ENCODE results near the gene MAP3K10.
"Not testable (repeated sequence)": the region's sequence is repeated elsewhere in the genome, so short reads cannot be mapped to it uniquely, and the experiment has no call there.

The MAP3K10 gene

GRCh38 chr19:40190891-40191835, at the start of gene MAP3K10:
Gene MAP3K10 (plus strand): TSS chr19:40191426. CDS start chr19:40192032, 606 bp downstream.
- peak; percentile 66 for DNase-seq (ENCODE audit: low read depth)

GRCh38 chr19:40141551-40141950, 49.7 kb upstream of the MAP3K10 start:
- DNase-seq (ENCODE audit: low read depth) = no peak

GRCh38 chr19:40143612-40144011, 47.6 kb upstream of the MAP3K10 start:
- peak; percentile 3 for DNase-seq (ENCODE audit: low read depth)

- DNase-seq (ENCODE audit: low read depth) = no peak
Observed at GRCh38 chr19:40144151-40144550, 47.1 kb upstream of the MAP3K10 start.

GRCh38 chr19:40144947-40145748, 46.1 kb upstream of the MAP3K10 start:
- no peak for DNase-seq (ENCODE audit: low read depth)

GRCh38 chr19:40145749-40146029, 45.5 kb upstream of the MAP3K10 start:
- DNase-seq (ENCODE audit: low read depth) = not testable (repeated sequence)

- no peak for DNase-seq (ENCODE audit: low read depth)
Observed at GRCh38 chr19:40147338-40147692, 43.9 kb upstream of the MAP3K10 start.

GRCh38 chr19:40147693-40148347, 43.4 kb upstream of the MAP3K10 start:
- no peak for DNase-seq (ENCODE audit: low read depth)

- no peak for DNase-seq (ENCODE audit: low read depth)
Observed at GRCh38 chr19:40149501-40149900, 41.7 kb upstream of the MAP3K10 start.

- no peak for DNase-seq (ENCODE audit: low read depth)
Observed at GRCh38 chr19:40150170-40150569, 41.1 kb upstream of the MAP3K10 start.

- DNase-seq (ENCODE audit: low read depth) = no peak
Observed at GRCh38 chr19:40154121-40154680, 37.0 kb upstream of the MAP3K10 start.

- no peak for DNase-seq (ENCODE audit: low read depth)
Observed at GRCh38 chr19:40155749-40156265, 35.4 kb upstream of the MAP3K10 start.

GRCh38 chr19:40157059-40157458, 34.2 kb upstream of the MAP3K10 start:
- DNase-seq (ENCODE audit: low read depth) = no peak

GRCh38 chr19:40159744-40160143, 31.5 kb upstream of the MAP3K10 start:
- DNase-seq (ENCODE audit: low read depth) = no peak

- no peak for DNase-seq (ENCODE audit: low read depth)
Observed at GRCh38 chr19:40162104-40162503, 29.1 kb upstream of the MAP3K10 start.

- DNase-seq (ENCODE audit: low read depth) = no peak
Observed at GRCh38 chr19:40163541-40164129, 27.6 kb upstream of the MAP3K10 start.

GRCh38 chr19:40165362-40165937, 25.8 kb upstream of the MAP3K10 start:
- peak; percentile 15 for DNase-seq (ENCODE audit: low read depth)

- not testable (repeated sequence) for DNase-seq (ENCODE audit: low read depth)
Observed at GRCh38 chr19:40169482-40170302, 21.5 kb upstream of the MAP3K10 start.

GRCh38 chr19:40170303-40170989, 20.8 kb upstream of the MAP3K10 start:
- not testable (repeated sequence) for DNase-seq (ENCODE audit: low read depth)

- DNase-seq (ENCODE audit: low read depth) = not testable (repeated sequence)
Observed at GRCh38 chr19:40171293-40171692, 19.9 kb upstream of the MAP3K10 start.
